KOPT-K1 (cell line): ENCODE measurements around the gene FAM149A.

Source experiments
- H3K27ac ChIP-seq: fragments of 200-600 bp; sonication (generic); 2 replicates; pipeline ENCODE4 v1.5.1; 2016; ENCODE audit warnings: antibody characterized with exemption, mild to moderate bottlenecking, low read depth, low read length; ENCODE audit not compliant: poor library complexity, severe bottlenecking
- H3K36me3 ChIP-seq: fragments of 200-600 bp; sonication (generic); 2 replicates; pipeline ENCODE4 v1.5.1; 2017; ENCODE audit warnings: antibody characterized with exemption, mild to moderate bottlenecking, low read length, moderate library complexity; ENCODE audit not compliant: insufficient read depth
- H3K9me3 ChIP-seq: fragments of 200-600 bp; sonication (generic); 2 replicates; pipeline ENCODE4 v1.5.1; 2017; ENCODE audit warnings: antibody characterized with exemption, low read length, mild to moderate bottlenecking; ENCODE audit not compliant: insufficient read depth, poor library complexity, severe bottlenecking

The FAM149A gene

GRCh38 chr4:186196063-186196462 is 91.6 kb downstream of the FAM149A start:
- no peak overlapping the region for H3K27ac ChIP-seq
- H3K9me3 ChIP-seq, result no peaks in the 10 kb centered on the region
- H3K36me3 ChIP-seq, result peaks cover 22% of the 10 kb centered on the region

GRCh38 chr4:186200516-186200915 is 96.0 kb downstream of the FAM149A start:
- no peak overlapping the region for H3K27ac ChIP-seq
- H3K36me3 ChIP-seq, result peaks cover 25% of the 10 kb centered on the region
- H3K9me3 ChIP-seq, result no peaks in the 10 kb centered on the region

- Histone ChIP-seq H3K9me3 (no peaks in the 10 kb centered on the region), H3K27ac (no peak overlapping the region), H3K36me3 (peaks cover 21% of the 10 kb centered on the region)
Observed at GRCh38 chr4:186201010-186201409, 96.5 kb downstream of the FAM149A start.

- no peak overlapping the region for H3K27ac ChIP-seq
- H3K36me3 ChIP-seq, result peaks cover 18% of the 10 kb centered on the region; the same call in 1 of the 2 replicates
- H3K9me3 ChIP-seq, result no peaks in the 10 kb centered on the region
Observed at GRCh38 chr4:186201535-186202230, 97.2 kb downstream of the FAM149A start.

- Histone ChIP-seq H3K9me3 (no peaks in the 10 kb centered on the region), H3K36me3 (peaks cover 11% of the 10 kb centered on the region; the same call in 1 of the 2 replicates), H3K27ac (no peak overlapping the region)
Observed at GRCh38 chr4:186202490-186203140, 98.1 kb downstream of the FAM149A start.

GRCh38 chr4:186203406-186203805 is 98.9 kb downstream of the FAM149A start:
- H3K9me3 ChIP-seq, result peaks cover 2% of the 10 kb centered on the region
- H3K27ac ChIP-seq, result no peak overlapping the region
- peaks cover 17% of the 10 kb centered on the region; the same call in 1 of the 2 replicates for H3K36me3 ChIP-seq

GRCh38 chr4:186204103-186204559 is 99.6 kb downstream of the FAM149A start:
- Histone ChIP-seq H3K9me3 (peaks cover 10% of the 10 kb centered on the region), H3K27ac (no peak overlapping the region), H3K36me3 (peaks cover 24% of the 10 kb centered on the region)

- Histone ChIP-seq H3K36me3 (peaks cover 29% of the 10 kb centered on the region), H3K27ac (no peak overlapping the region), H3K9me3 (peaks cover 15% of the 10 kb centered on the region)
Observed at GRCh38 chr4:186204686-186205085, 100.2 kb downstream of the FAM149A start.

- H3K36me3 ChIP-seq, result peaks cover 34% of the 10 kb centered on the region
- no peak overlapping the region for H3K27ac ChIP-seq
- H3K9me3 ChIP-seq, result peaks cover 20% of the 10 kb centered on the region
Observed at GRCh38 chr4:186205156-186205555, 100.7 kb downstream of the FAM149A start.

- no peak overlapping the region for H3K27ac ChIP-seq
- 0 out of 2 replicates have a peak, but pooled peaks cover 5% of the 10 kb centered on the region for H3K36me3 ChIP-seq
- no peaks in the 10 kb centered on the region for H3K9me3 ChIP-seq
Observed at GRCh38 chr4:186216465-186217024, 112.0 kb downstream of the FAM149A start.

- Histone ChIP-seq H3K36me3 (no peaks in the 10 kb centered on the region), H3K9me3 (no peaks in the 10 kb centered on the region), H3K27ac (no peak overlapping the region)
Observed at GRCh38 chr4:186217733-186218293, 113.3 kb downstream of the FAM149A start.

GRCh38 chr4:186221624-186222023 is 117.1 kb downstream of the FAM149A start:
- H3K27ac ChIP-seq, result no peak overlapping the region
- H3K9me3 ChIP-seq, result peaks cover 17% of the 10 kb centered on the region
- no peaks in the 10 kb centered on the region for H3K36me3 ChIP-seq
